K562 (cell line): ENCODE data around the gene JUP. TPM values are rescaled to one million over a fixed set of nuclear protein-coding genes. Genes with fewer than 3 reads are reported as not detected.

Source experiments
- ATAC-seq: fragments of 200-7000 bp; cut with Tn5 transposase; 3 replicates; pipeline ENCODE4 v1.9.1; 2020; ENCODE audit warnings: moderate library complexity
- BruUV-seq: library from RNA; stranded (reverse); fragments of 400-500 nt; replicated peaks from 2 replicates; lab custom pipeline; 2021; lab: Mats Ljungman, UMichigan
- CTCF ChIA-PET: fragments of 300-600 bp; formaldehyde crosslinking; extraction: SDS; loops from one replicate; lab custom pipeline; 2021; ENCODE audit warnings: low intra/inter-chr PET ratio; lab: Yijun Ruan, JAX
- POLR2A ChIA-PET: fragments of 300-600, 350-650 bp; sonication (Branson Sonifier 250); formaldehyde crosslinking; extraction: SDS; loops from one replicate; lab custom pipeline; 2021; ENCODE audit warnings: antibody characterized with exemption, inconsistent platforms; lab: Yijun Ruan, JAX
- DNase-seq, 4 experiments: peaks; one replicate each; pipeline versions ENCODE4 v3.0.0 to v3.0.0-alpha.2; 2011 to 2018; ENCODE audit warnings: low spot score in 3 of 4, mixed read lengths in 3 of 4; ENCODE audit errors: extremely low read depth in 1 of 4
- FAIRE-seq: peaks from 2 replicates; lab custom pipeline; 2011; peaks lifted over from hg19 to GRCh38; lab: Jason Lieb, UNC
- H2AFZ ChIP-seq: 2 replicates; pipeline ENCODE4 v1.6.0; 2011; ENCODE audit warnings: low read depth, low read length, control low read depth, inconsistent platforms
- H3K27ac ChIP-seq: fragments of 200-600 bp; 3 replicates; pipeline ENCODE4 v1.8.0; 2011; ENCODE audit warnings: low read depth, mild to moderate bottlenecking, control low read depth, inconsistent platforms, low read length, moderate library complexity, mixed read lengths; ENCODE audit errors: extremely low read depth
- H3K27me3 ChIP-seq, 2 experiments: fragments of 300-600 bp in 1 of 2; 2 replicates in 1 of 2; 3 replicates in 1 of 2; pipeline versions ENCODE4 v1.6.0 to v1.8.0; 2011; ENCODE audit warnings: inconsistent platforms in 2 of 2, low read length in 2 of 2, mild to moderate bottlenecking in 1 of 2, mixed read lengths in 1 of 2, moderate library complexity in 1 of 2; ENCODE audit not compliant: control insufficient read depth in 2 of 2, insufficient read depth in 2 of 2
- H3K36me3 ChIP-seq: fragments of 300-600 bp; 3 replicates; pipeline ENCODE4 v1.8.0; 2011; ENCODE audit warnings: mild to moderate bottlenecking, low read length, inconsistent platforms; ENCODE audit not compliant: control insufficient read depth, insufficient read depth
- H3K4me1 ChIP-seq, 2 experiments: fragments of 200-600 bp in 1 of 2; replicated peaks in 1 of 2; 2 replicates in 1 of 2; 3 replicates in 1 of 2; pipeline versions ENCODE4 v1.5.1 to v1.8.0; 2011; ENCODE audit warnings: inconsistent platforms in 2 of 2, low read length in 2 of 2, mild to moderate bottlenecking in 1 of 2, mixed read lengths in 1 of 2, moderate library complexity in 1 of 2; ENCODE audit not compliant: control insufficient read depth in 2 of 2, insufficient read depth in 2 of 2
- H3K4me2 ChIP-seq: 2 replicates; pipeline ENCODE4 v1.6.1; 2011; ENCODE audit warnings: low read length, control low read depth, inconsistent platforms, mixed read lengths; ENCODE audit not compliant: insufficient read depth
- H3K4me3 ChIP-seq: fragments of 200-600 bp; sonication (generic), shearing (Covaris generic); 2 replicates; pipeline ENCODE4 v1.5.1; 2016; ENCODE audit warnings: control low read depth, inconsistent platforms
- H3K79me2 ChIP-seq: fragments of 200-600 bp; 3 replicates; pipeline ENCODE4 v1.8.0; 2011; ENCODE audit warnings: low read length, inconsistent platforms; ENCODE audit not compliant: control insufficient read depth, insufficient read depth
- H3K9ac ChIP-seq, 2 experiments: 2 replicates each; pipeline versions ENCODE4 v1.6.0 to v1.6.1; 2011; ENCODE audit warnings: low read depth in 2 of 2, low read length in 2 of 2, control low read depth in 1 of 2, inconsistent platforms in 1 of 2, mild to moderate bottlenecking in 1 of 2, mixed read lengths in 1 of 2; ENCODE audit not compliant: insufficient read depth in 1 of 2
- H3K9me1 ChIP-seq: one replicate; pipeline ENCODE4 v1.6.0; 2011; ENCODE audit warnings: inconsistent platforms, mild to moderate bottlenecking, low read length, moderate library complexity; ENCODE audit not compliant: control insufficient read depth, insufficient read depth
- H3K9me3 ChIP-seq: replicated peaks from 2 replicates; pipeline ENCODE4 v1.5.1; 2011; ENCODE audit warnings: low read depth, low read length, inconsistent platforms; ENCODE audit not compliant: control insufficient read depth, insufficient read depth
- H4K20me1 ChIP-seq: replicated peaks from 2 replicates; pipeline ENCODE4 v1.6.1; 2011; ENCODE audit warnings: low read length, inconsistent platforms, mixed read lengths; ENCODE audit not compliant: control insufficient read depth, insufficient read depth
- NFIC ChIP-seq: fragments of 450-650 bp; IDR thresholded peaks from 2 replicates; pipeline ENCODE4 v1.6.1; 2017; ENCODE audit warnings: mild to moderate bottlenecking, inconsistent platforms
- STAG1 ChIP-seq: sonication (generic); formaldehyde crosslinking; IDR thresholded peaks from 2 replicates; pipeline ENCODE4 v1.5.0; 2020; ENCODE audit warnings: missing genetic modification reagents, borderline replicate concordance
- WGBS: fragments of 100-300 bp; shearing (Covaris generic); methylation state at CpG from one replicate; pipeline ENCODE4 v1.1.6; 2016; ENCODE audit warnings: low coverage, mixed read lengths; ENCODE audit not compliant: insufficient coverage; ENCODE audit errors: missing lambda C conversion rate; 5-methylcytosine and 5-hydroxymethylcytosine counted together
- in situ Hi-C: fragments of 300-500 bp; cut with MboI; formaldehyde crosslinking; loops from 4 replicates; pipeline ENCODE4 v1.15.0; 2018; ENCODE audit warnings: inconsistent platforms, mixed read lengths
- intact Hi-C: fragments of 100-400 bp; cut with micrococcal nuclease; formaldehyde crosslinking; loops from 2 replicates; pipeline ENCODE4 v1.14.2; 2022
- polyA plus RNA-seq, 8 experiments: library from polyadenylated mRNA; depleted of rRNA in 4 of 8; stranded (reverse) in 5 of 8; unstranded in 3 of 8; fragments of >200 nt; fragmentation: Nextera tagmentation in 2 of 8; fragmentation: Illumina TruSeq in 1 of 8; extraction: Ambion mirVana in 2 of 8; extraction: Trizol in 1 of 8; gene quantifications; 2 replicates each; pipeline versions ENCODE4 v1.2.1 to v1.2.3, GENCODE V29; 2011 to 2014; ENCODE audit warnings: inconsistent platforms in 1 of 8, missing spikeins in 1 of 8
- total RNA-seq, 7 experiments: library from RNA; depleted of rRNA in 6 of 7; stranded (reverse); fragments of >200 nt in 6 of 7; fragmentation: Illumina TruSeq in 2 of 7; extraction: Trizol in 2 of 7; gene quantifications; 2 replicates each; pipeline versions ENCODE4 v1.2.1 to v1.2.3, GENCODE V29; 2011 to 2021; ENCODE audit warnings: low replicate concordance in 1 of 7

Gene JUP
- total and polyA plus RNA-seq, 9 of the 15 experiments (the other 6 are each of a cell fraction or from before 2014, with no cell fraction given), result 6.4 to 177 (median 31.2) TPM

DNA sequence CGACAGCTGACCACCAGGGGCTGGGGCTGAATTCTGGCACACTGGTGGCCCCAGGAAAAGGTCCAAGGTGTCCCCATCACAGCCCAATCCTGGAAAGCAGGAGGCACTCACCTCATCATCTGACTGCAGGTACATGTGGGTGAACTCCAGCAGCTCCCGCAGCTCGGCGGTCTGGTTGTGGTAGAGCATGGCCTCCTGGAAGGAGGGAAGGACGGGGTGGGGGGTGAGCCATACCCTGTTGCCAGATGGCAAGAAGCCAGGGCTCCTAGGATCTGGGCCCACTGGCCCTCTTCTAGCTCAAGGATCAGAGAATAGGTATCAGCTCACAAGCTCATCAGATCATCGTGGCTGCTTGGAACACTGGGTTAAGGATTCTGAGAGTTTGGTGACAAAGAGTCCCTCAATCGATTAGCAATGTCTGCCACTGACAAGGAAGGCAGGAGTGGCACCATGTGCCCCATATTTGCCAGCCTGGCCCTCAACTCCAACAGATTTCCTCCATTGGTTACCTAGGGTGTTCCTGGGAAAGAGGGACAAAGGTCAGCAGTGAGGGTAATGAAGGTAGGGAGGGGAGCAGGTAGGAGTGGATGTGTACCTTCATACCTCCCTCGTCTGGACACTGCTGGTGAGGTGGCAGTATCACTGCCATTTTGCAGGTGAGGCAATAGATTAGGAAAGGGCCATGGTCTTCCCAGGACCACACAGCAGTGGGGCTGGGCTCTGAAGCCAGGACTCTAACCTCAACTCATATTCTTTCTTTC is 20.4 kb upstream of the JUP start:
- Histone ChIP-seq H3K4me2 (no peak overlapping the region), H3K9me3 (no peaks in the 10 kb centered on the region), H3K4me3 (no peak overlapping the region), H3K4me1 (peaks cover 0 to 28% of the 10 kb centered on the region in 2 experiments; a peak in 3 of 5 replicates), H2AFZ (no peak overlapping the region), H3K36me3 (no peaks in the 10 kb centered on the region), H3K9me1 (no peaks in the 10 kb centered on the region), H3K9ac (peak overlapping the region in 1 of 2 experiments; percentile 32; a peak in 1 of 4 replicates), H3K27ac (no peak overlapping the region), H3K79me2 (no peaks in the 10 kb centered on the region), H4K20me1 (no peaks in the 10 kb centered on the region), H3K27me3 (no peaks in the 10 kb centered on the region; a peak in 1 of 5 replicates)
- in situ Hi-C loops, result no loop called here
- DNase-seq (no peak), FAIRE-seq (no peak), ATAC-seq (no peak)
- intact Hi-C loops, result loop anchor here (10.0 kb wide), 1 partner anchor 78 kb away; no protein-coding TSS in a partner anchor
- TF ChIP-seq NFIC (peak; percentile 52), STAG1 (CRISPR knock-in tag) (no peak)
- WGBS, result 18% methylated on average over 8 of the region's 8 CpGs
- ChIA-PET CTCF (no interaction called here), POLR2A (interaction anchor here (0.6 to 1.9 kb wide), 3 partner anchors 11 to 18 kb away, joined by 3 to 5 read pairs (median 3); no protein-coding TSS in a partner anchor)
- BruUV-seq, result no TSS peak
